Neural progenitor cell (in vitro differentiated cells): ENCODE measurements around the gene CMAS. TPM values are rescaled to one million over a fixed set of nuclear protein-coding genes. Genes with fewer than 3 reads are reported as not detected.

Experiments
- DNase-seq: peaks from one replicate; pipeline ENCODE4 v3.0.0-alpha.2; 2016; ENCODE audit warnings: low spot score
- H2AFZ ChIP-seq: fragments of 200-600 bp; sonication (generic); replicated peaks from 2 replicates; pipeline ENCODE4 v1.6.1; 2016; ENCODE audit warnings: antibody characterized with exemption
- H3F3A ChIP-seq: fragments of 200-600 bp; sonication (generic); 2 replicates; pipeline ENCODE4 v1.6.1; 2016; ENCODE audit warnings: antibody characterized with exemption, low read depth
- H3K27ac ChIP-seq: fragments of 200-600 bp; sonication (generic); 2 replicates; pipeline ENCODE4 v1.5.1; 2016; ENCODE audit warnings: mild to moderate bottlenecking
- H3K27me3 ChIP-seq: fragments of 200-600 bp; sonication (generic); 2 replicates; pipeline ENCODE4 v1.6.1; 2016; ENCODE audit warnings: mild to moderate bottlenecking, moderate library complexity
- H3K36me3 ChIP-seq: fragments of 200-600 bp; sonication (generic); 2 replicates; pipeline ENCODE4 v1.5.1; 2016
- H3K4me1 ChIP-seq: fragments of 200-600 bp; sonication (generic); 2 replicates; pipeline ENCODE4 v1.6.1; 2016; ENCODE audit warnings: mixed run types
- H3K4me2 ChIP-seq: fragments of 200-600 bp; sonication (generic); 2 replicates; pipeline ENCODE4 v1.6.1; 2016
- H3K4me3 ChIP-seq: fragments of 200-600 bp; sonication (generic); 2 replicates; pipeline ENCODE4 v1.5.1; 2016
- H3K79me2 ChIP-seq: fragments of 200-600 bp; sonication (generic); 2 replicates; pipeline ENCODE4 v1.6.1; 2016; ENCODE audit warnings: low read depth
- H3K9ac ChIP-seq: fragments of 200-600 bp; sonication (generic); 2 replicates; pipeline ENCODE4 v1.6.1; 2016
- H3K9me3 ChIP-seq: fragments of 200-600 bp; sonication (generic); 2 replicates; pipeline ENCODE4 v1.5.1; 2016; ENCODE audit warnings: low read depth
- H4K20me1 ChIP-seq: fragments of 200-600 bp; sonication (generic); 2 replicates; pipeline ENCODE4 v1.6.1; 2016; ENCODE audit warnings: low read depth
- H3K27ac Mint-ChIP-seq: 3 replicates; pipeline ENCODE4 v1.8.0; 2021; ENCODE audit warnings: mixed read lengths
- H3K27me3 Mint-ChIP-seq: 2 replicates; pipeline ENCODE4 v1.8.0; 2022; ENCODE audit warnings: low read depth, mild to moderate bottlenecking, inconsistent platforms, moderate library complexity, mixed read lengths; ENCODE audit not compliant: insufficient read depth
- H3K36me3 Mint-ChIP-seq: 3 replicates; pipeline ENCODE4 v1.8.0; 2021; ENCODE audit warnings: mixed read lengths
- H3K4me1 Mint-ChIP-seq: 3 replicates; pipeline ENCODE4 v1.8.0; 2021; ENCODE audit warnings: mixed read lengths
- H3K4me3 Mint-ChIP-seq: 3 replicates; pipeline ENCODE4 v1.8.0; 2021; ENCODE audit warnings: mild to moderate bottlenecking, moderate library complexity, mixed read lengths
- H3K9me3 Mint-ChIP-seq: 3 replicates; pipeline ENCODE4 v1.8.0; 2020; ENCODE audit warnings: mixed read lengths
- EZH2 ChIP-seq: fragments of 200-600 bp; sonication (generic); IDR thresholded peaks from 2 replicates; pipeline ENCODE4 v1.6.1; 2017; ENCODE audit warnings: antibody characterized with exemption, mild to moderate bottlenecking, moderate library complexity
- EZH2phosphoT487 ChIP-seq: fragments of 200-600 bp; sonication (generic); IDR thresholded peaks from 2 replicates; pipeline ENCODE4 v1.6.1; 2017; ENCODE audit warnings: antibody characterized with exemption
- total RNA-seq: library from RNA; depleted of rRNA; stranded (reverse); fragments of >200 nt; gene quantifications from 2 replicates; pipeline ENCODE4 v1.2.3, GENCODE V29; 2015; ENCODE audit warnings: low replicate concordance
- TF ChIP-seq, protein P1 (sequence below): fragments of 200-600 bp; sonication (generic); IDR thresholded peaks from 2 replicates; pipeline ENCODE4 v1.5.1; 2017; ENCODE audit warnings: antibody characterized with exemption, mild to moderate bottlenecking

The CMAS gene
- total RNA-seq, 1 donor from 2014 or later: 38.2 TPM

DNA sequence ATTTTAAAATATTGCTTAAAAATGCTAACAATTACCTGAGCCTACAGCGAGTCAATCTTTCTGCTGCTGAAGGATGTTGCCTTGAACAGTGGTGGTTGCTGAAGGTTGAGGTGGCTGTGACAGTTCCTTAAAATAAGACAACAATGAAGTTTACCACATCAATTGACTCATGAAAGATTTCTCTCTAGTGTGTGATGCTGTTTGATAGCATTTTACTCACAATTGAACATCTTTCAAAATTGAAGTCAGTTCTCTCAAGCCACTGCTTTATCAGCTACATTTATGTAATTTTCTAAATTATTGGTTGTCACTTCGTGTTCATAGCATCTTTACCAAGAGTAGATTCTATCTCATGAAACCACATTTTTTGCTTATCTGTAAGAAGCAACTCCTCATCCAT is 20.3 kb downstream of the CMAS start:
- no peak overlapping the region for H3K4me3 ChIP-seq

DNA sequence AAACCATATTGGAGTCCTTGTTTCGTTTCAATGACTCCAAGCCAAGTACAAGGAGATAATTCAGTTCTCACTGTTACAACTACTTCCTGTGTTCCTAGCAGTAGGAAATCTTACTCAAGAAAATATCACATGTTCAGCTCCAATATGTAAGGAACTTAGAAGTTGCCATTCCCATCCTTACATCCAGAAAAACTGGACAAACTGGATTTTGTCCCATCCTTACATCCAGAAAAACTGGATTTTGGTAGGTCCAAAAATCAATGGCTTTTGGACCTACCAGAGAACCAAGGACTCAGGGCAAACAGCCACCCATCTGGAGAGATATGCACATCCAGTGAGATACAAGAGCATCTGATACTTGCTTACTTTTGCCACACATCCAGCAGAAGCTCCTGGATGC is 23.8 kb downstream of the CMAS start:
- H3K27ac Mint-ChIP-seq: no peak overlapping the region
- TF ChIP-seq, protein P1, sequence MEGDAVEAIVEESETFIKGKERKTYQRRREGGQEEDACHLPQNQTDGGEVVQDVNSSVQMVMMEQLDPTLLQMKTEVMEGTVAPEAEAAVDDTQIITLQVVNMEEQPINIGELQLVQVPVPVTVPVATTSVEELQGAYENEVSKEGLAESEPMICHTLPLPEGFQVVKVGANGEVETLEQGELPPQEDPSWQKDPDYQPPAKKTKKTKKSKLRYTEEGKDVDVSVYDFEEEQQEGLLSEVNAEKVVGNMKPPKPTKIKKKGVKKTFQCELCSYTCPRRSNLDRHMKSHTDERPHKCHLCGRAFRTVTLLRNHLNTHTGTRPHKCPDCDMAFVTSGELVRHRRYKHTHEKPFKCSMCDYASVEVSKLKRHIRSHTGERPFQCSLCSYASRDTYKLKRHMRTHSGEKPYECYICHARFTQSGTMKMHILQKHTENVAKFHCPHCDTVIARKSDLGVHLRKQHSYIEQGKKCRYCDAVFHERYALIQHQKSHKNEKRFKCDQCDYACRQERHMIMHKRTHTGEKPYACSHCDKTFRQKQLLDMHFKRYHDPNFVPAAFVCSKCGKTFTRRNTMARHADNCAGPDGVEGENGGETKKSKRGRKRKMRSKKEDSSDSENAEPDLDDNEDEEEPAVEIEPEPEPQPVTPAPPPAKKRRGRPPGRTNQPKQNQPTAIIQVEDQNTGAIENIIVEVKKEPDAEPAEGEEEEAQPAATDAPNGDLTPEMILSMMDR: no peak
- no peak for TF ChIP-seq EZH2phosphoT487
- TF ChIP-seq EZH2: no peak

More for the DNA sequence above, 20.3 kb downstream of the CMAS start:
- no peaks in the 10 kb centered on the region for H3K79me2 ChIP-seq
- no peaks in the 10 kb centered on the region for H3F3A ChIP-seq
- H3K4me2 ChIP-seq: no peak overlapping the region
- no peak overlapping the region for H2AFZ ChIP-seq
- no peak for DNase-seq
- H3K9me3 ChIP-seq: no peaks in the 10 kb centered on the region
- H3K27me3 ChIP-seq: no peaks in the 10 kb centered on the region
- no peak overlapping the region for H3K4me3 Mint-ChIP-seq
- no peaks in the 10 kb centered on the region for H3K4me1 ChIP-seq
- peaks cover 17% of the 10 kb centered on the region for H3K36me3 Mint-ChIP-seq
- H3K9me3 Mint-ChIP-seq: no peaks in the 10 kb centered on the region
- no peak overlapping the region for H3K27ac ChIP-seq
- H3K9ac ChIP-seq: no peak overlapping the region
- H4K20me1 ChIP-seq: no peaks in the 10 kb centered on the region
- no peak overlapping the region for H3K27ac Mint-ChIP-seq
- TF ChIP-seq EZH2phosphoT487 (no peak), EZH2 (no peak)
- TF ChIP-seq, protein P1: no peak
- peaks cover 10% of the 10 kb centered on the region for H3K36me3 ChIP-seq
- no peaks in the 10 kb centered on the region for H3K4me1 Mint-ChIP-seq
- no peaks in the 10 kb centered on the region for H3K27me3 Mint-ChIP-seq

DNA sequence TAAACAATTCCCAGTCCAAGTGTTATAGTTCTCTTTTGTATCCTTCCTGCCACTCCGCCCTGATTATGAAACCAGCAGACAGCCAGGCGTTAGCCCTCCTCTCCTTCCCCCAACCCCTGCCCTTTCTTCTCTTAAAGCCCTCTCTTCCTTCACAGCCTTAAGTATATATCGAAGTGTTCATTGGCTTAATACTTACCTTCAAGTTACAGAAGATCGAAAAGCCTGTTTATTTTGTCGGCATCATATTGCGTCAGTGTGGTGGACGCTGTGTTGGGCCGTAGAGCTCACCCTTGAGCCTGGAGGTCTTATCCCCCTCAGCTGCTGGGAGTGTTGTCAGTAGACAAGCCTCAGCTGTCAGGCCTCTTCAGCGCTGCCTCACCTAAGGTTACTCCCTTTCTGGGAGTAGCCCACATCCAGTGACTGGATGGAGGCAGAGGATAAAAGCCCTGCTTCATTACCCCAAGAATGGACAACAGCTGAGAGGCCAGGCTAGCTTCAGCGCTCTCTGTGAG is 36.2 kb downstream of the CMAS start:
- Histone ChIP-seq H4K20me1 (no peaks in the 10 kb centered on the region), H3F3A (no peaks in the 10 kb centered on the region), H3K9me3 (no peaks in the 10 kb centered on the region), H3K79me2 (no peaks in the 10 kb centered on the region), H3K9ac (no peak overlapping the region), H2AFZ (peak overlapping the region; percentile 30), H3K27ac (no peak overlapping the region), H3K4me1 (no peaks in the 10 kb centered on the region), H3K4me3 (no peak overlapping the region), H3K4me2 (no peak overlapping the region), H3K36me3 (no peaks in the 10 kb centered on the region), H3K27me3 (no peaks in the 10 kb centered on the region)
- no peaks in the 10 kb centered on the region for H3K9me3 Mint-ChIP-seq
- no peak overlapping the region for H3K4me3 Mint-ChIP-seq
- peak; percentile 11 for DNase-seq
- TF ChIP-seq EZH2 (no peak), EZH2phosphoT487 (no peak)
- TF ChIP-seq, protein P1: no peak
- peaks cover 4% of the 10 kb centered on the region for H3K27me3 Mint-ChIP-seq
- H3K27ac Mint-ChIP-seq: peak overlapping the region; percentile 21
- no peaks in the 10 kb centered on the region for H3K36me3 Mint-ChIP-seq
- H3K4me1 Mint-ChIP-seq: no peaks in the 10 kb centered on the region

More for the DNA sequence above, 23.8 kb downstream of the CMAS start:
- Histone ChIP-seq H3K79me2 (no peaks in the 10 kb centered on the region), H3K36me3 (peaks cover 4% of the 10 kb centered on the region), H3K27ac (no peak overlapping the region), H3F3A (no peaks in the 10 kb centered on the region), H3K9me3 (peaks cover 9% of the 10 kb centered on the region), H3K27me3 (no peaks in the 10 kb centered on the region), H4K20me1 (no peaks in the 10 kb centered on the region), H3K4me3 (no peak overlapping the region), H3K9ac (no peak overlapping the region), H3K4me2 (no peak overlapping the region), H2AFZ (no peak overlapping the region), H3K4me1 (no peaks in the 10 kb centered on the region)
- Mint-ChIP-seq H3K4me3 (no peak overlapping the region), H3K4me1 (no peaks in the 10 kb centered on the region), H3K9me3 (peaks cover 5% of the 10 kb centered on the region), H3K27me3 (no peaks in the 10 kb centered on the region), H3K36me3 (peaks cover 17% of the 10 kb centered on the region)
- no peak for DNase-seq
